ENCODE data around the gene AMT.

DNA sequence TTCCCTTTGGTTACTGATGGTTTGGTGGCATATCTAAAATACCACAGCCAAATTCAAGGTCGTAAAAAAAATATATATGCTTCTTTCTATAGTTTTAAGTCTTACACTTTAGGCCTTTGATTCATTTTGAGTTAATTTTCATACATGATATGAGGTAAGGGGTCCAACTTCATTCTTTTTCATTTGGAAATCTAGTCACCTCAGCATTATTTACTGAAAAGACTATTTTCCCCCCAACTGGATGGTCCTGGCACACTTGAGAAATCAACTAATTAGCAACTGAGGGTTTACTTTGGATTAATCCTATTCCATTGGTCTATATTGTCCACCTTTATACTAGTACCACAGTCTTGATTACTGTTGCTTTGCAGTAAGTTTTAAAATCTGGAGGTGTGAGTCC, 36.7 kb downstream of the AMT start:
- TF ChIP-seq EZH2 (IDR thresholded peaks at IDR 0.05) (no peak), POLR2AphosphoS5 (IDR thresholded peaks at IDR 0.05; ENCODE audit: borderline replicate concordance, low read depth, low read length) (no peak), FOXP2 (optimal IDR thresholded peaks at IDR 0.05; ENCODE audit: control extremely low read depth, extremely low read length, insufficient read depth) (no peak)

All from SK-N-MC (cell line).